ENCODE data around the gene GTF3C4. TPM values are rescaled to one million over a fixed set of nuclear protein-coding genes. Genes with fewer than 3 reads are reported as not detected.

Gene GTF3C4, protein sequence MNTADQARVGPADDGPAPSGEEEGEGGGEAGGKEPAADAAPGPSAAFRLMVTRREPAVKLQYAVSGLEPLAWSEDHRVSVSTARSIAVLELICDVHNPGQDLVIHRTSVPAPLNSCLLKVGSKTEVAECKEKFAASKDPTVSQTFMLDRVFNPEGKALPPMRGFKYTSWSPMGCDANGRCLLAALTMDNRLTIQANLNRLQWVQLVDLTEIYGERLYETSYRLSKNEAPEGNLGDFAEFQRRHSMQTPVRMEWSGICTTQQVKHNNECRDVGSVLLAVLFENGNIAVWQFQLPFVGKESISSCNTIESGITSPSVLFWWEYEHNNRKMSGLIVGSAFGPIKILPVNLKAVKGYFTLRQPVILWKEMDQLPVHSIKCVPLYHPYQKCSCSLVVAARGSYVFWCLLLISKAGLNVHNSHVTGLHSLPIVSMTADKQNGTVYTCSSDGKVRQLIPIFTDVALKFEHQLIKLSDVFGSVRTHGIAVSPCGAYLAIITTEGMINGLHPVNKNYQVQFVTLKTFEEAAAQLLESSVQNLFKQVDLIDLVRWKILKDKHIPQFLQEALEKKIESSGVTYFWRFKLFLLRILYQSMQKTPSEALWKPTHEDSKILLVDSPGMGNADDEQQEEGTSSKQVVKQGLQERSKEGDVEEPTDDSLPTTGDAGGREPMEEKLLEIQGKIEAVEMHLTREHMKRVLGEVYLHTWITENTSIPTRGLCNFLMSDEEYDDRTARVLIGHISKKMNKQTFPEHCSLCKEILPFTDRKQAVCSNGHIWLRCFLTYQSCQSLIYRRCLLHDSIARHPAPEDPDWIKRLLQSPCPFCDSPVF
- total RNA-seq = 10 to 100 TPM; 16.2 to 16.4 TPM

DNA sequence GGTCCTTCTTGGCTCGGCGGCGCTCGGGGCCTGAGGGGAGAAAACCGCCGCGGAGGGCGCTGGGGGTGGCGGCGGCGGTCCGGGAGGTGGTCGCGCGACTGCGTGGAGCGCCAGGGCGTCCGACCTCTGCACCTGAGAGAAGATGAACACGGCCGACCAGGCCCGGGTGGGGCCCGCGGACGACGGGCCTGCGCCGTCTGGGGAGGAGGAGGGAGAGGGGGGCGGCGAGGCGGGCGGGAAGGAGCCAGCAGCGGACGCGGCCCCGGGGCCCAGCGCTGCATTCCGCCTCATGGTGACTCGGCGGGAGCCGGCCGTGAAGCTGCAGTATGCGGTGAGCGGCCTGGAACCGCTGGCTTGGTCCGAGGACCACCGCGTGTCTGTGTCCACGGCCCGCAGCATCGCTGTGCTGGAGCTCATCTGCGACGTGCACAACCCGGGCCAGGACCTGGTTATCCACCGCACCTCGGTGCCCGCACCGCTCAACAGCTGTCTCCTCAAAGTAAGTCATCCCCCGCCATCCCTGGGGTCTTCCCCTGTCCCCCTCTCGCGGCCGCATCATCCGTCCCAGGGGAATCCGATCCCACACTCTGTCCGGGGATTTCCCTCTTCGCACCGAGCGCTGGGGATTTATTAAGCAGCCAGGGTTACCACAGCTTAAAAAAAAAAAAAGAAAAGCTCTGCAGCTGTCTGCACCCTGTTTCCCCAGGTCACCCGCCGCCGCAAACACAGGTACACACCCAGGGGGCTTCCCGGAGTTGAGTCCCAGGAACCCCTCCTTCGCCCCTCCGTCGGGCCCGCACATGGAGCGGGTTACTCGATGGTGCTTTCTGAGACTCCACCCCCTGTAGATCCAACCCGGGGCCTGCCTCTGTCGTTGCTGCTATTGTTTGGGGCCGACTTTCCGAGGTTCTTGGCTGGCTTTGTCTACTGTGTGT, at the start of gene GTF3C4:
Gene GTF3C4, plus strand, starts transcription at position 8 of the 935 bp plus-strand sequence. Its CDS starts 135 bp downstream, at position 143.
- Mint-ChIP-seq H3K27me3 (no peaks in the 10 kb centered on the region), H3K4me3 (peak within 1 kb of the TSS; percentile 88), H3K4me1 (ENCODE audit: low read depth) (peaks cover 50% of the 10 kb centered on the region), H3K27ac (peak within 1 kb of the TSS; percentile 92), H3K9me3 (no peaks in the 10 kb centered on the region), H3K36me3 (ENCODE audit: low read depth) (peaks cover 36% of the 10 kb centered on the region)
- ATAC-seq (peak; percentile 69), DNase-seq (peak; percentile 68)
- TF ChIP-seq, protein P1, sequence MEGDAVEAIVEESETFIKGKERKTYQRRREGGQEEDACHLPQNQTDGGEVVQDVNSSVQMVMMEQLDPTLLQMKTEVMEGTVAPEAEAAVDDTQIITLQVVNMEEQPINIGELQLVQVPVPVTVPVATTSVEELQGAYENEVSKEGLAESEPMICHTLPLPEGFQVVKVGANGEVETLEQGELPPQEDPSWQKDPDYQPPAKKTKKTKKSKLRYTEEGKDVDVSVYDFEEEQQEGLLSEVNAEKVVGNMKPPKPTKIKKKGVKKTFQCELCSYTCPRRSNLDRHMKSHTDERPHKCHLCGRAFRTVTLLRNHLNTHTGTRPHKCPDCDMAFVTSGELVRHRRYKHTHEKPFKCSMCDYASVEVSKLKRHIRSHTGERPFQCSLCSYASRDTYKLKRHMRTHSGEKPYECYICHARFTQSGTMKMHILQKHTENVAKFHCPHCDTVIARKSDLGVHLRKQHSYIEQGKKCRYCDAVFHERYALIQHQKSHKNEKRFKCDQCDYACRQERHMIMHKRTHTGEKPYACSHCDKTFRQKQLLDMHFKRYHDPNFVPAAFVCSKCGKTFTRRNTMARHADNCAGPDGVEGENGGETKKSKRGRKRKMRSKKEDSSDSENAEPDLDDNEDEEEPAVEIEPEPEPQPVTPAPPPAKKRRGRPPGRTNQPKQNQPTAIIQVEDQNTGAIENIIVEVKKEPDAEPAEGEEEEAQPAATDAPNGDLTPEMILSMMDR (IDR thresholded peaks at IDR 0.05) = no peak
- ChIA-PET CTCF (interaction anchor here (1.1 to 2.1 kb wide), 6 partner anchors 26 to 232 kb away, joined by 3 to 12 read pairs (median 4); no protein-coding TSS in a partner anchor), POLR2A (interaction anchor here (0.6 to 4.3 kb wide), 16 partner anchors 9 to 430 kb away, joined by 3 to 21 read pairs (median 4); no protein-coding TSS in a partner anchor)
- intact Hi-C loops (cut with micrococcal nuclease) = no loop called here

DNA sequence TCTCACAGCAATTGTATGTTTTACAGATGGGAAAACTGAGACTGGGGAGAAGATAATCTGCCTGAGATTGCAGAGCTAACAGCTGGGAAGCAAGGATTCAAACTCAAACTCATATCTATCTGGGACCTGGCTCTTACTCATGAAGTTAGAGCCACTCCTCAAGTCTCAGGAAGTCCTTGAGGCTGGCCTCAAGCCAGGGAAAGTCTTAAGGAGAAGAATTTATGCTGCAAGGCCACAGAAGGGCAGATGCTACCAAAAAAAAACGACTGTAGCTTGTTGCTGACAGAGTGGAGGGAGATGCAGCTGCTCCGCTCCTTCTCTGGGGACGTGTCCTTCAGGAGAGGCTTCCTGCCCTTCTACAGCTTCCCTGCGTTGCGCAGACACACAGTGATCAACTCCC, 48.1 kb upstream of the GTF3C4 start:
- TF ChIP-seq, protein P1 (IDR thresholded peaks at IDR 0.05) = no peak
- ChIA-PET CTCF (interaction anchor here (1.2 kb wide), 1 partner anchor 11 kb away, joined by 4 read pairs; no protein-coding TSS in a partner anchor), POLR2A (interaction anchor here (1.1 kb wide), 1 partner anchor 10 kb away, joined by 3 read pairs; no protein-coding TSS in a partner anchor)
- Mint-ChIP-seq H3K4me3 (no peak overlapping the region), H3K4me1 (ENCODE audit: low read depth) (no peaks in the 10 kb centered on the region), H3K27ac (no peak overlapping the region), H3K36me3 (ENCODE audit: low read depth) (peaks cover 49% of the 10 kb centered on the region), H3K9me3 (no peaks in the 10 kb centered on the region), H3K27me3 (no peaks in the 10 kb centered on the region)
- DNase-seq = no peak
- intact Hi-C loops (cut with micrococcal nuclease) = no loop called here
- no peak for ATAC-seq

DNA sequence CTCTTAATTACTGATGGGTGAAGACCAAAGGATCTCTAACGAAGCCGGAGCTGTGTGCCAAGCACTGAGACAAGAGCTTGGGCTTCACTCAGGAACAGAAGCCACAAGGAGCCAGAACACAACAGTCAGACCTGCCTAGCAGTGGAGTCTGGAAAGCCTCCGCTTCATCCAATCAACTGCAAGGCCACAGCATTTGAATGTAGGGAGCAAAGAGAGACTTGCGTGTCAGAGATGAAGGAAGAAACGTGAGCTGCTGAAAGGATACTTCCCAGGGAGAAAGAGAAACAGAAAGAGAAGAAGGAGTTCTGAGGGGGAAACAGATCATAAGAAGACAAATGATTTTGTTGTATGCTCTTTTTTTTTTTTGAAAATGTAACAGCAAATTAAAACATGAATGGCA, 44.0 kb upstream of the GTF3C4 start:
- CTCF ChIA-PET = no interaction called here
- POLR2A ChIA-PET = no interaction called here
- Mint-ChIP-seq H3K27ac (no peak overlapping the region), H3K4me3 (no peak overlapping the region), H3K9me3 (no peaks in the 10 kb centered on the region), H3K4me1 (ENCODE audit: low read depth) (no peaks in the 10 kb centered on the region), H3K27me3 (no peaks in the 10 kb centered on the region), H3K36me3 (ENCODE audit: low read depth) (peaks cover 49% of the 10 kb centered on the region)
- intact Hi-C loops (cut with micrococcal nuclease) = no loop called here
- DNase-seq (no peak), ATAC-seq (no peak)
- TF ChIP-seq, protein P1 (IDR thresholded peaks at IDR 0.05) = no peak

DNA sequence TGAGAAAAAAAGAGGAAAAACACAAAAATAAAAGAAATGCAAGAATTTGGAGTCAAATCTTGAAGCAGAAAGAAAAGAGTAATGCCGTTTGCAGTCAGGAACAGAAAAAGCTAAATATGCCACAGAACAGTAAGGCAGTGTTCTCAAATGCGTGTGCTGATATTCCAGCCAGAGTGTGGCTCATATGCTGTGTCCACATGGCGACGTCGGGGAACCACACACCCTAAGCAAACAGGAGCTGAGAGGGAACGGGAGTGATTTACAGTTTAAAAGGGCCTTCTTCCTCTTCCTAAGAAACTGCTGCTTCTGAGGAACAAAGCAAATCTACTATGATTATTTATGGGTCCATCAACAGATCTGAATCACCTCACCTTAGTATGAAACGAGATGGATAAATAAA, 43.2 kb upstream of the GTF3C4 start:
- Mint-ChIP-seq H3K36me3 (ENCODE audit: low read depth) (peaks cover 54% of the 10 kb centered on the region), H3K9me3 (no peaks in the 10 kb centered on the region), H3K27me3 (no peaks in the 10 kb centered on the region), H3K4me3 (no peak overlapping the region), H3K27ac (no peak overlapping the region), H3K4me1 (ENCODE audit: low read depth) (no peaks in the 10 kb centered on the region)
- DNase-seq (no peak), ATAC-seq (no peak)
- intact Hi-C loops (cut with micrococcal nuclease) = no loop called here
- TF ChIP-seq, protein P1 (IDR thresholded peaks at IDR 0.05) = no peak
- CTCF ChIA-PET = no interaction called here
- POLR2A ChIA-PET = no interaction called here

Measured in activated CD8-positive, alpha-beta T cell treated with anti-CD3 and anti-CD28 coated beads for 36 hours (primary cell).